Panc1 (cell line): Measurements from ENCODE around the gene SMCR8. TPM values are rescaled to one million over a fixed set of nuclear protein-coding genes. Genes with fewer than 3 reads are reported as not detected.

ENCODE experiments used
- ATAC-seq: fragments of 200-7000 bp; cut with Tn5 transposase; 2 replicates; pipeline ENCODE4 v1.9.1; 2020; ENCODE audit warnings: mild to moderate bottlenecking, moderate library complexity
- BruUV-seq: library from RNA; stranded (reverse); fragments of 400-500 nt; replicated peaks from 2 replicates; lab custom pipeline; 2021; lab: Mats Ljungman, UMichigan
- CTCF ChIA-PET: fragments of 300-600 bp; sonication (Branson Sonifier 250); formaldehyde crosslinking; loops from one replicate; lab custom pipeline; 2022; ENCODE audit warnings: antibody characterized with exemption; lab: Charles Lee
- POLR2A ChIA-PET: fragments of 300-600 bp; sonication (Branson Sonifier 250); formaldehyde crosslinking; loops from one replicate; lab custom pipeline; 2022; ENCODE audit warnings: antibody characterized with exemption; lab: Charles Lee
- DNase-seq: peaks from one replicate; pipeline ENCODE4 v3.0.0-alpha.2; 2010; ENCODE audit warnings: low read depth, low spot score
- H3K27ac ChIP-seq: 2 replicates; pipeline ENCODE4 v1.5.1; 2011; ENCODE audit warnings: mild to moderate bottlenecking, low read length, inconsistent platforms
- H3K27me3 ChIP-seq: fragments of 200-500 bp; sonication (Bioruptor generic); 2 replicates; pipeline ENCODE4 v1.6.0; 2014; ENCODE audit warnings: low read length, inconsistent platforms; ENCODE audit not compliant: control insufficient read depth, insufficient read depth
- H3K36me3 ChIP-seq: fragments of 200-500 bp; sonication (Bioruptor generic); 2 replicates; pipeline ENCODE4 v1.5.1; 2014; ENCODE audit warnings: inconsistent platforms, mild to moderate bottlenecking, low read length, moderate library complexity; ENCODE audit not compliant: control insufficient read depth, insufficient read depth
- H3K4me1 ChIP-seq: 2 replicates; pipeline ENCODE4 v1.5.1; 2011; ENCODE audit warnings: inconsistent platforms, mild to moderate bottlenecking, low read length, moderate library complexity; ENCODE audit not compliant: control insufficient read depth, insufficient read depth
- H3K4me3 ChIP-seq, 2 experiments: 2 replicates each; pipeline ENCODE4 v1.5.1; 2011 to 2012; ENCODE audit warnings: low read depth in 2 of 2, low read length in 2 of 2, mild to moderate bottlenecking in 2 of 2, inconsistent platforms in 1 of 2, moderate library complexity in 1 of 2
- H3K9me3 ChIP-seq: fragments of 200-500 bp; sonication (Bioruptor generic); 2 replicates; pipeline ENCODE4 v1.5.1; 2014; ENCODE audit warnings: low read depth, mild to moderate bottlenecking, inconsistent platforms, low read length, moderate library complexity; ENCODE audit not compliant: control insufficient read depth, insufficient read depth
- POLR2AphosphoS5 ChIP-seq: IDR thresholded peaks from 2 replicates; pipeline ENCODE4 v1.6.1; 2012; ENCODE audit warnings: mild to moderate bottlenecking, low read depth, low read length, moderate library complexity
- SIN3A ChIP-seq: IDR thresholded peaks from 2 replicates; pipeline ENCODE4 v1.6.1; 2012; ENCODE audit warnings: low read depth, mild to moderate bottlenecking, low read length, moderate library complexity, borderline replicate concordance; ENCODE audit not compliant: insufficient read depth
- TCF7L2 ChIP-seq: IDR thresholded peaks from 2 replicates; pipeline ENCODE4 v1.6.1; 2011; ENCODE audit warnings: mild to moderate bottlenecking, low read depth, low read length, inconsistent platforms
- in situ Hi-C: cut with HindIII; loops from 2 replicates; pipeline ENCODE4 v1.10.0; 2016; ENCODE audit warnings: low sequenced_read_pairs, low pct_unique_long_range_greater_than_20kb
- intact Hi-C: fragments of 100-400 bp; cut with micrococcal nuclease; formaldehyde crosslinking; loops from one replicate; pipeline ENCODE4 v1.10.0; 2022; ENCODE audit not compliant: unreplicated experiment
- total RNA-seq: library from RNA; stranded (reverse); gene quantifications from one replicate; pipeline ENCODE4 v1.2.1, GENCODE V29; 2021; ENCODE audit not compliant: unreplicated experiment
- TF ChIP-seq, protein P1 (sequence below), 2 experiments: IDR thresholded peaks; 2 replicates each; pipeline ENCODE4 v1.6.1; 2011 to 2012; ENCODE audit warnings: low read depth in 2 of 2, control low read depth in 1 of 2, low read length in 1 of 2, mild to moderate bottlenecking in 1 of 2, moderate library complexity in 1 of 2; ENCODE audit not compliant: insufficient read depth in 1 of 2
- TF ChIP-seq, protein P2 (sequence below): fragments of 450-650 bp; IDR thresholded peaks from 2 replicates; pipeline ENCODE4 v1.5.1; 2017; ENCODE audit warnings: mild to moderate bottlenecking

Gene SMCR8
- total RNA-seq, 1 experiment from 2014 or later, result 24.9 TPM

DNA sequence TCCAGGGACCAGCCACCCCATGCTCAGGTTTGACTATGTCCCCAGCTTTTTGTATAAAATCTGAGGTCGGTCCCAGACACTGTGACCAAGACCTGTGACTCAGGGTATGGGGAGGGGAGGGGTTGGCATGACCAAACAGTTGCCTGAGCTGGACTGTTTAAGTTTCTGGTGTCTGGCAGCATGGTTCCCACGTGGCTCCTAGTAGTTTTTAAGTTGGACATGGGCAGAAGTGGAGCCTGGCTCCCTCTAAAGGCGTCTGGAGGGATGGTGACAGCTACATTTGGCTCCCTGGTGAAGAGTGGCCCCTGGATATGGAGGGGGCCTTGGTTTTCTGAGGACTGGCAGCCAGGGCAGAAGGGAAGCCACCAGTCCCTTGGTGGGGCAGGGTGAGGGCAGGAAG lies 7.9 kb downstream of the SMCR8 start:
- intact Hi-C loops, result no loop called here
- ChIA-PET CTCF (interaction anchor here (0.7 kb wide), 1 partner anchor 170 kb away, joined by 3 read pairs; no protein-coding TSS in a partner anchor), POLR2A (no interaction called here)
- Histone ChIP-seq H3K4me3 (no peak overlapping the region), H3K27me3 (no peaks in the 10 kb centered on the region), H3K4me1 (peaks cover 7% of the 10 kb centered on the region), H3K36me3 (peaks cover 2% of the 10 kb centered on the region; the same call in 1 of the 2 replicates), H3K9me3 (no peaks in the 10 kb centered on the region), H3K27ac (no peak overlapping the region)
- ATAC-seq (peak; percentile 41; the same call in 1 of the 2 replicates), DNase-seq (no peak)
- no TSS peak for BruUV-seq
- TF ChIP-seq TCF7L2 (no peak), SIN3A (no peak), POLR2AphosphoS5 (no peak)
- TF ChIP-seq, protein P1, sequence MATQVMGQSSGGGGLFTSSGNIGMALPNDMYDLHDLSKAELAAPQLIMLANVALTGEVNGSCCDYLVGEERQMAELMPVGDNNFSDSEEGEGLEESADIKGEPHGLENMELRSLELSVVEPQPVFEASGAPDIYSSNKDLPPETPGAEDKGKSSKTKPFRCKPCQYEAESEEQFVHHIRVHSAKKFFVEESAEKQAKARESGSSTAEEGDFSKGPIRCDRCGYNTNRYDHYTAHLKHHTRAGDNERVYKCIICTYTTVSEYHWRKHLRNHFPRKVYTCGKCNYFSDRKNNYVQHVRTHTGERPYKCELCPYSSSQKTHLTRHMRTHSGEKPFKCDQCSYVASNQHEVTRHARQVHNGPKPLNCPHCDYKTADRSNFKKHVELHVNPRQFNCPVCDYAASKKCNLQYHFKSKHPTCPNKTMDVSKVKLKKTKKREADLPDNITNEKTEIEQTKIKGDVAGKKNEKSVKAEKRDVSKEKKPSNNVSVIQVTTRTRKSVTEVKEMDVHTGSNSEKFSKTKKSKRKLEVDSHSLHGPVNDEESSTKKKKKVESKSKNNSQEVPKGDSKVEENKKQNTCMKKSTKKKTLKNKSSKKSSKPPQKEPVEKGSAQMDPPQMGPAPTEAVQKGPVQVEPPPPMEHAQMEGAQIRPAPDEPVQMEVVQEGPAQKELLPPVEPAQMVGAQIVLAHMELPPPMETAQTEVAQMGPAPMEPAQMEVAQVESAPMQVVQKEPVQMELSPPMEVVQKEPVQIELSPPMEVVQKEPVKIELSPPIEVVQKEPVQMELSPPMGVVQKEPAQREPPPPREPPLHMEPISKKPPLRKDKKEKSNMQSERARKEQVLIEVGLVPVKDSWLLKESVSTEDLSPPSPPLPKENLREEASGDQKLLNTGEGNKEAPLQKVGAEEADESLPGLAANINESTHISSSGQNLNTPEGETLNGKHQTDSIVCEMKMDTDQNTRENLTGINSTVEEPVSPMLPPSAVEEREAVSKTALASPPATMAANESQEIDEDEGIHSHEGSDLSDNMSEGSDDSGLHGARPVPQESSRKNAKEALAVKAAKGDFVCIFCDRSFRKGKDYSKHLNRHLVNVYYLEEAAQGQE (IDR thresholded peaks at IDR 0.05; ENCODE audit: insufficient read depth in 1 of 2, low read depth in 2 of 2, low read length in 1 of 2), result no peak
- TF ChIP-seq, protein P2, sequence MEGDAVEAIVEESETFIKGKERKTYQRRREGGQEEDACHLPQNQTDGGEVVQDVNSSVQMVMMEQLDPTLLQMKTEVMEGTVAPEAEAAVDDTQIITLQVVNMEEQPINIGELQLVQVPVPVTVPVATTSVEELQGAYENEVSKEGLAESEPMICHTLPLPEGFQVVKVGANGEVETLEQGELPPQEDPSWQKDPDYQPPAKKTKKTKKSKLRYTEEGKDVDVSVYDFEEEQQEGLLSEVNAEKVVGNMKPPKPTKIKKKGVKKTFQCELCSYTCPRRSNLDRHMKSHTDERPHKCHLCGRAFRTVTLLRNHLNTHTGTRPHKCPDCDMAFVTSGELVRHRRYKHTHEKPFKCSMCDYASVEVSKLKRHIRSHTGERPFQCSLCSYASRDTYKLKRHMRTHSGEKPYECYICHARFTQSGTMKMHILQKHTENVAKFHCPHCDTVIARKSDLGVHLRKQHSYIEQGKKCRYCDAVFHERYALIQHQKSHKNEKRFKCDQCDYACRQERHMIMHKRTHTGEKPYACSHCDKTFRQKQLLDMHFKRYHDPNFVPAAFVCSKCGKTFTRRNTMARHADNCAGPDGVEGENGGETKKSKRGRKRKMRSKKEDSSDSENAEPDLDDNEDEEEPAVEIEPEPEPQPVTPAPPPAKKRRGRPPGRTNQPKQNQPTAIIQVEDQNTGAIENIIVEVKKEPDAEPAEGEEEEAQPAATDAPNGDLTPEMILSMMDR, result no peak; the same call in 1 of the 2 replicates
- in situ Hi-C loops, result no loop called here

DNA sequence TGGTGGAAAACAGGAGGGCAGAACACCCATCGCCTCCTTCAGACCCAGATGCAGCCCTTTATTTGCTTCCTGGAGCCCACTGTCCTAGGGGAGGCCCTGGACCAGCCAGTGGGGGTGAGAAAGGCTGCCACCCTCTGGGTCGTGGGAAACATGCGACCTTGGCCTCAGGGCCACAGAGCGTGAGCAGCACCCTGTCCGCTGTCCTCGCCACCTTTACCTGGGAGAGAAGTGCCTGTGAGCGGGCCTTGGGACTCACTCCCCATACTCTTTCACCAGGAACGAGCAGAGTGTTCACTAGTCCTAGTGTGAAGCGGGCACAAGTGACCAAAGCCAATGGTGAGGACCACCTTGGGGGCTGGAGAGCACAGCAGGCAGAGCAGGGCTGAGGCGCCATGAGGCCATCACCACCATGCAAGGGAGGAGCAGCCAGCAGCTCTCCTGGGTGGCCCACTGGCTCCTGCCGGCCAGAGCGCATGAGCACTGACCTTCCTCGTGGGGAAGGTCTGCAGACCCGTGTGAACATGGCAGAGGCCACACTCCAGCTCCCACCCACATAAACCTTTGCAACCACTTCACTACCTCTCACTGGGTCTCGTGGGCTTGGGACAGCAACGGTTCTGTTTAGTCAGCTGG lies 8.5 kb downstream of the SMCR8 start:
- DNase-seq, result no peak
- intact Hi-C loops, result no loop called here
- in situ Hi-C loops, result no loop called here
- Histone ChIP-seq H3K9me3 (no peaks in the 10 kb centered on the region), H3K27ac (no peak overlapping the region), H3K36me3 (peaks cover 2% of the 10 kb centered on the region; the same call in 1 of the 2 replicates), H3K4me1 (peaks cover 5% of the 10 kb centered on the region), H3K27me3 (no peaks in the 10 kb centered on the region), H3K4me3 (no peak overlapping the region)
- BruUV-seq, result no TSS peak
- no peak for ATAC-seq
- ChIA-PET POLR2A (no interaction called here), CTCF (interaction anchor here (0.7 kb wide), 1 partner anchor 171 kb away, joined by 3 read pairs; no protein-coding TSS in a partner anchor)
- TF ChIP-seq, protein P1 (IDR thresholded peaks at IDR 0.05; ENCODE audit: insufficient read depth in 1 of 2, low read depth in 2 of 2, low read length in 1 of 2), result no peak
- TF ChIP-seq SIN3A, result no peak
- TF ChIP-seq, protein P2, result no peak
- TF ChIP-seq TCF7L2, result no peak
- no peak for TF ChIP-seq POLR2AphosphoS5
